ENCODE measurements around the gene HCAR2.
A peak's percentile ranks its signal among the peaks of the same experiment; 100 is the strongest.
"Not testable (repeated sequence)": the region's sequence is repeated elsewhere in the genome, so short reads cannot be mapped to it uniquely, and the experiment has no call there.

Gene HCAR2

DNA sequence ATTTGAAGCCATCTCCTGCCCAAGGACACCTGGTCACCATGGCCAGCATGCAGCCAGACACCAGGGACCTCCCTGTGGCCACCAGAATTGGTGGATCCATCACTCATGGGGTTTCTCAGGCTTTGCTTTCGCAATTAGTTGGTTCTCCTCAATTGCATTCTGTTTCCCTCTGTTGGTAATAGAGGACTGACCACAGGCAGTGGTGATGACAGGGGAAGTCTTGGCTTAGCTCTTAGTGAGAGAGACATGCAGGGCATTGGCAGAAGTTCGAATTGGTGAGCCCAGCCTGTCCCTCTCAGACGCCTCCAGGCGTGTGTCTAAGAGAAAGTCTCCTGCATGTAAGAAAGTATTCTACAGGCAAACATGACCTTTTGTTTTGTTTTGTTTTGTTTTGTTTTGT is 21.3 kb downstream of the HCAR2 start:
- TF ChIP-seq, protein P1, sequence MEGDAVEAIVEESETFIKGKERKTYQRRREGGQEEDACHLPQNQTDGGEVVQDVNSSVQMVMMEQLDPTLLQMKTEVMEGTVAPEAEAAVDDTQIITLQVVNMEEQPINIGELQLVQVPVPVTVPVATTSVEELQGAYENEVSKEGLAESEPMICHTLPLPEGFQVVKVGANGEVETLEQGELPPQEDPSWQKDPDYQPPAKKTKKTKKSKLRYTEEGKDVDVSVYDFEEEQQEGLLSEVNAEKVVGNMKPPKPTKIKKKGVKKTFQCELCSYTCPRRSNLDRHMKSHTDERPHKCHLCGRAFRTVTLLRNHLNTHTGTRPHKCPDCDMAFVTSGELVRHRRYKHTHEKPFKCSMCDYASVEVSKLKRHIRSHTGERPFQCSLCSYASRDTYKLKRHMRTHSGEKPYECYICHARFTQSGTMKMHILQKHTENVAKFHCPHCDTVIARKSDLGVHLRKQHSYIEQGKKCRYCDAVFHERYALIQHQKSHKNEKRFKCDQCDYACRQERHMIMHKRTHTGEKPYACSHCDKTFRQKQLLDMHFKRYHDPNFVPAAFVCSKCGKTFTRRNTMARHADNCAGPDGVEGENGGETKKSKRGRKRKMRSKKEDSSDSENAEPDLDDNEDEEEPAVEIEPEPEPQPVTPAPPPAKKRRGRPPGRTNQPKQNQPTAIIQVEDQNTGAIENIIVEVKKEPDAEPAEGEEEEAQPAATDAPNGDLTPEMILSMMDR (IDR thresholded peaks at IDR 0.05; ENCODE audit: control insufficient read depth, insufficient read depth, low read depth, low read length, missing control alignments) = no peak
- no peak overlapping the region for H3K4me3 ChIP-seq (ENCODE audit: control insufficient read depth, low read depth, low read length)
- peak; percentile 29 for DNase-seq (ENCODE audit: low read depth)

DNA sequence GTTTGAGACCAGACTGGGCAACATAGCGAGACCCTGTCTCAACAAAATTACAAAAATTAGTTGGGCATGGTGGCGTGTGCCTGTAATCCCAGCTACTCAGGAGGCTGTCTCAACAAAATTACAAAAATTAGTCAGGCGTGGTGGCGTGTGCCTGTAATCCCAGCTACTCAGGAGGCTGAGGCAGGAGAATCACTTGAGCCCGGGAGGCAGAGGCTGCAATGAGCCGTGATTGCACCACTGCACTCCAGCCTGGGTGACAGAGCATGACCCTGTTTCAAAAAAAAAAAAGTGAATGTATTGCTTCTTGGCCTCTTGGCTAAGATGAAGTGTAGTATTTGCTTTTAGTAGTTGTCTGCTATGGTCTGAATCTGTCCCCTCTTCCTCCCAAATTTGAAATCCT is 22.2 kb downstream of the HCAR2 start:
- H3K4me3 ChIP-seq (ENCODE audit: control insufficient read depth, low read depth, low read length); DNase-seq (ENCODE audit: low read depth): not testable (repeated sequence)

DNA sequence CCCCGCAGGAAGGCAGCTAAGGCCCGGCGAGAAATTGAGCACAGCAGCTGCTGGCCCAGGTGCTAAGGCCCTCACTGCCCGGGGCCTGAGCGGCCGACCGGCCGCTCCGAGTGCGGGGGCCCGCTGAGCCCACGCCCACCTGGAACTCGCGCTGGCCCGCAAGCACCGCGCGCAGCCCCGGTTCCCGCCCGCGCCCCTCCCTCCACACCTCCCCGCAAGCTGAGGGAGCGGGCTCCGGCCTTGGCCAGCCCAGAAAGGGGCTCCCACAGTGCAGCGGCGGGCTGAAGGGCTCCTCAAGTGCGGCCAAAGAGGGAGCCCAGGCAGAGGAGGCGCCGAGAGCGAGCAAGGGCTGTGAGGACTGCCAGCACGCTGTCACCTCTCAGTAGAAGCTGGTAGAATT is 26.4 kb downstream of the HCAR2 start:
- DNase-seq (ENCODE audit: low read depth); H3K4me3 ChIP-seq (ENCODE audit: control insufficient read depth, low read depth, low read length): not testable (repeated sequence)

DNA sequence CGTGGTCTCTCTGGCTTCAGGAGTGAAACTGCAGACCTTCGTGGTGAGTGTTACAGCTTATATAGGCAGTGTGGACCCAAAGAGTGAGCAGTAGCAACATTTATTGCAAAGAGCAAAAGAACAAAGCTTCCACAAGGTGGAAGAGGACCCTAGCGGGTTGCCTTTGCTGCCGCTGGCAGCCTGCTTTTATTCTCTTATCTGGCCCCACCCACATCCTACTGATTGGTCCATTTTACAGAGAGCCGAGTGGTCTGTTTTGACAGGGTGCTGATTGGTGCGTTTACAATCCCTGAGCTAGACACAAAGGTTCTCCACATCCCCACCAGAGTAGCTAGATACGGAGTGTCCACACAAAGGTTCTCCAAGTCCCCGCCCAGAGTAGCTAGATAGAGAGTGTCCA is 27.1 kb downstream of the HCAR2 start:
- not testable (repeated sequence) for H3K4me3 ChIP-seq (ENCODE audit: control insufficient read depth, low read depth, low read length); DNase-seq (ENCODE audit: low read depth)

DNA sequence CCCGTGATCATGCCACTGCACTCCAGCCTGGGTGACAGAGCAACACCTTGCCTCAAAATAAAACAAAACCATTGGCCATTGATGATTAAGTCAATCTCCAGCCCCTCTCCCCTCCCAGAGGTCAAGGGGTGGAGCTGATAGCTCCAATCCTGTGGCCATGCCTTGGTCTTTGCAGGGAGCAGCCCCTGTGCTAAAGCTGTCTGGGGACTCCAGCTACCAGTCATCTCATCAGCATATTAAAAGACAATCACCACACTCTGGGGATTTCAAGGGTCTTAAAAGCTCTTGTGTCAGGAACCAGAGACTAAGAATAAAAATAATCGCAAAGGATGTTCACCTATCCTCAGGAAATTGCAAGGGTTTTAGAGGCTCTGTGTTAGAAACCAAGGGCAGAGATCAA is 30.6 kb downstream of the HCAR2 start:
- TF ChIP-seq, protein P1 (IDR thresholded peaks at IDR 0.05; ENCODE audit: control insufficient read depth, insufficient read depth, low read depth, low read length, missing control alignments) = no peak

DNA sequence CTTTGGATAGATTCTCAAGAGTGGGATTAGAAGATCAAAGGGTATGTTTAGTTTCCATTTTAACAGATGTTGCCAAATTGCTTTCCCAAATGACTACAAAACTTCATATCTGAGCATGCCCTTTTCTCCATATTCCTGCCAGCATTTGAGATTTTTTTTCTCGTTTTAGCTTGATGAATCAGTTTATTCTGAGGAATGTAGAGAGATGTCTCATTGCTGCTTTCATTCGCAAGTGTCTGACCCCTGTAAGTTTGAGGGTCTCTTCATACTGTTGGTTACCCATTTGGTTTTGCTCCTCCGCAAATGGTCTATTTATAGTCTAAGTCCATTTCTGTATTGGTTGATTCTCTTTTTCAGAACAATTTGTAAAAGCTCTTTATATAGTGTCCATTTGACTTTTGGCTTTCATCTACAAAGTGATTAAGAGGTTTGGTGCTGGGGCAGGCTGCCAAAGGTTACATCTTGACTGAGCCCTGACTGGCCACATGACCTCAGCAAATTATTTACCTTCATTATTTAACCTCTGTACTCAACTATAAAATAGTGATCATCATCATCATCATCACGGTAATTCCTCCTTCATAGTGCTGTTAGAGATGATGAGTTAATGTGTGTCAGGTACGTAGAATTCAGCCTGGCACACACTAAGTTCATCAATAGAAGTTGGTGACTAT is 33.6 kb downstream of the HCAR2 start:
- TF ChIP-seq, protein P1 (IDR thresholded peaks at IDR 0.05; ENCODE audit: control insufficient read depth, insufficient read depth, low read depth, low read length, missing control alignments) = no peak
- no peak overlapping the region for H3K4me3 ChIP-seq (ENCODE audit: control insufficient read depth, low read depth, low read length)
- DNase-seq (ENCODE audit: low read depth) = peak; percentile 33

More for the DNA sequence above, 30.6 kb downstream of the HCAR2 start:
- no peak overlapping the region for H3K4me3 ChIP-seq (ENCODE audit: control insufficient read depth, low read depth, low read length)
- DNase-seq (ENCODE audit: low read depth) = no peak

DNA sequence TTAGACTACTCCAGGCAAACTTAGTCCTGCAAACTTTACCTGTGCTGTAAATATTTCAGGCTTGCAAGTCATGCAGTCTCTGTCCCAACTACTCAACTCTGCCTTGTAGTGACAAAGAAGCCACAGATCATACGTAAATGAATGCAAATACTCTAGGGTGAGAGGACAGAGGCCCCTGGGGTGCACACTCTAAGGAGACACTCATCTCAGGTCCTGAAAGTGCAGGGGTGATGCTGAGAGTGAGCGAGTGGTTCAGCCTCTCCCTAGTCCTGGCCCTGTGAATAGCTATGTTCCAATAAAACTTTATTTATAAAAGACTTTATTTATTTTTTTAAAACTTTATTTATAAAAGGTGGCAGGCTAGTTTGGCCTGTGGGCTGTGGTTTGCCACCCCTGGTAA is 34.9 kb downstream of the HCAR2 start:
- no peak overlapping the region for H3K4me3 ChIP-seq (ENCODE audit: control insufficient read depth, low read depth, low read length)
- no peak for DNase-seq (ENCODE audit: low read depth)
- TF ChIP-seq, protein P1 (IDR thresholded peaks at IDR 0.05; ENCODE audit: control insufficient read depth, insufficient read depth, low read depth, low read length, missing control alignments) = no peak

DNA sequence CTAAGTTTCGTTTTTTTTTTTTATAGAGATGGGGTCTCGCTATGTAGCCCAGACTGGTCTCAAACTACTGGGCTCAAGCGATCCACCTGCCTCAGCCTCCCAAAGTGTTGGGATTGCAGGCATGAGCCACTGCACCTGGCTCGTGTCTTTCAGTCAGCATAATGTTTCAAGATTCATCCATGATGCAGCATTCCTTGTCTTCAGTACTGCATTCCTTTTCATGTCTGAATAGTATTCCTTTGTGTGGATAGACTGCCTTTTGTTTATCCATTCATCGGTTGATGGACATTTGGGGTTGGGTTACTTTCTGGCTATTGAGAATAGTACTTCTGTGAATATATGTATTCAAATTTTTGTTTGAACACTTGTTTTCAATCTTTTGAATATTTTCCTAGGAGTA is 37.4 kb downstream of the HCAR2 start:
- TF ChIP-seq, protein P1 (IDR thresholded peaks at IDR 0.05; ENCODE audit: control insufficient read depth, insufficient read depth, low read depth, low read length, missing control alignments) = no peak
- DNase-seq (ENCODE audit: low read depth) = no peak
- H3K4me3 ChIP-seq (ENCODE audit: control insufficient read depth, low read depth, low read length) = no peak overlapping the region
